ENCODE measurements around the gene PCYOX1L. TPM values are rescaled to one million over a fixed set of nuclear protein-coding genes. Genes with fewer than 3 reads are reported as not detected.
A peak's percentile ranks its signal among the peaks of the same experiment; 100 is the strongest.

The PCYOX1L gene
- total and polyA plus RNA-seq, 2 experiments from 2014 or later: 10.4 to 10.7 TPM

DNA sequence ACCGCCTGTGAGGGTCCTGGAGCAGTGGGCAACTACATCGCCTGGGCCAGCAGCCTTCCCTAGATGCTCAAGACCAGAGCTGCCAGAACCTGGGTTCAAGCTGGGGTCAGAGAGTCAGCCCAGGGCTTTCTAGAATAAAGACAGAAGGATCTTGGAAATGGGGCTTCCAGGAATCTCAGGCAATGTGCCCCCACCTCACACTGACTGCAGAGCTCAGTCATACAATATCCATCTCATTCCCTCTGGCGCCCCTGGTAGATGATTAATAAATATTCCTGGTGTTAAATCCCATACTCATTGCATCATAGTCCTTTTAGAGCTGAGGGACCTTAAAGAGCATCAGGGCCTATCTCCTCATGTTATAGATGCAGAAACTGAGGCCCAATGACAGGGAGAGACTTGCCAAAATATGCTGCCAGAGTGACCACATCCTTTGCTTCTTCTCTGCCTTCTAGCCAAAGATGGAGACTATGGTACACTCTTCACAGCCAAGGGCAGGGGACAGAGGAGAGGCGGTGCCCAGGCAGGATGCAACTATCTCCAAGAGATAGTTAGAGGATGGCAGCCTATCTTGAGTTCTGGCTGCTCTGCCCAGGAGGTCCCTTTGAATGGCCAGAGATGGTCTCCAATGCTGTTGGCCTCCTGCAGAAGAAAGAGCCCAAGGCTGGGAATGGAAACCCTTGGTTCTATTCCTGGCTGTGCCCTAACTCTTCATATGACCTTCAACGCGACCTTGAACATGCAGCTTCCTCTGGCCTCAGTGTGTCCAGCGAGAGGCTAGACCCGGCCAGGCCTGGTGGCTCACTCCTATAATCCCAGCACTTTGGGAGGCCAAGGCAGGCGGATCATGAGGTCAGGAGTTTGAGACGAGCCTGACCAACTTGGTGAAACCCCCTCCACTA, 57.5 kb downstream of the PCYOX1L start:
- H3K36me3 ChIP-seq (ENCODE audit: low read depth): peaks cover 4% of the 10 kb centered on the region; the same call in 1 of the 2 replicates
- H3K4me3 ChIP-seq: no peak overlapping the region
- in situ Hi-C loops (cut with MboI): no loop called here
- H4K20me1 ChIP-seq (ENCODE audit: insufficient read depth): no peaks in the 10 kb centered on the region
- H3K4me1 ChIP-seq (ENCODE audit: insufficient read depth): peaks cover 50% of the 10 kb centered on the region
- DNase-seq: peak; percentile 61
- peaks cover 100% of the 10 kb centered on the region for H3K79me2 ChIP-seq (ENCODE audit: insufficient read depth)
- TF ChIP-seq EZH2 (IDR thresholded peaks at IDR 0.05; ENCODE audit: insufficient read depth, poor library complexity, severe bottlenecking): no peak
- no peak for TF ChIP-seq EZH2phosphoT487 (IDR thresholded peaks at IDR 0.05; ENCODE audit: insufficient read depth, low read depth)
- peak overlapping the region; percentile 24 for H3K4me2 ChIP-seq (ENCODE audit: unreplicated experiment)
- peak overlapping the region; percentile 81 for H3K27ac ChIP-seq
- peak overlapping the region; percentile 57 for H3K9ac ChIP-seq
- H3K27me3 ChIP-seq (replicated peaks; ENCODE audit: insufficient read depth): no peaks in the 10 kb centered on the region
- no peak overlapping the region for H2AFZ ChIP-seq
- WGBS, 2 experiments (ENCODE audit: low coverage in 1 of 2, low lambda C conversion rate in 2 of 2, missing lambda C conversion rate in 2 of 2): 87 to 91% methylated on average over 9 to 10 of the region's 10 CpGs
- H3K9me3 ChIP-seq (ENCODE audit: low read depth): no peaks in the 10 kb centered on the region
- no peaks in the 10 kb centered on the region for H3K9me2 ChIP-seq (ENCODE audit: insufficient read depth)
- H3F3A ChIP-seq (ENCODE audit: insufficient read depth): peaks cover 57% of the 10 kb centered on the region

- Histone ChIP-seq H3K4me3 (no peak overlapping the region), H2AFZ (no peak overlapping the region), H3F3A (ENCODE audit: insufficient read depth) (peaks cover 67% of the 10 kb centered on the region), H4K20me1 (ENCODE audit: insufficient read depth) (no peaks in the 10 kb centered on the region), H3K9me3 (ENCODE audit: low read depth) (no peaks in the 10 kb centered on the region), H3K4me2 (ENCODE audit: unreplicated experiment) (no peak overlapping the region), H3K9ac (no peak overlapping the region; the same call in 1 of the 2 replicates), H3K79me2 (ENCODE audit: insufficient read depth) (peaks cover 94% of the 10 kb centered on the region), H3K27ac (peak overlapping the region; percentile 16; the same call in 1 of the 2 replicates), H3K4me1 (ENCODE audit: insufficient read depth) (peaks cover 47% of the 10 kb centered on the region), H3K9me2 (ENCODE audit: insufficient read depth) (no peaks in the 10 kb centered on the region), H3K36me3 (ENCODE audit: low read depth) (peaks cover 8% of the 10 kb centered on the region; the same call in 1 of the 2 replicates), H3K27me3 (replicated peaks; ENCODE audit: insufficient read depth) (no peaks in the 10 kb centered on the region)
- in situ Hi-C loops (cut with MboI): no loop called here
- TF ChIP-seq EZH2phosphoT487 (IDR thresholded peaks at IDR 0.05; ENCODE audit: insufficient read depth, low read depth) (no peak), EZH2 (IDR thresholded peaks at IDR 0.05; ENCODE audit: insufficient read depth, poor library complexity, severe bottlenecking) (no peak)
- WGBS, 2 experiments (ENCODE audit: low coverage in 1 of 2, low lambda C conversion rate in 2 of 2, missing lambda C conversion rate in 2 of 2): 45 to 51% methylated on average over 8 of the region's 8 CpGs
- no peak for DNase-seq
Observed at GRCh38 chr5:149416987-149417710, 59.3 kb downstream of the PCYOX1L start.

GRCh38 chr5:149417711-149418368, 60.0 kb downstream of the PCYOX1L start:
- H3K79me2 ChIP-seq (ENCODE audit: insufficient read depth): peaks cover 91% of the 10 kb centered on the region
- peaks cover 12% of the 10 kb centered on the region; the same call in 1 of the 2 replicates for H3K36me3 ChIP-seq (ENCODE audit: low read depth)
- no peak overlapping the region for H3K4me2 ChIP-seq (ENCODE audit: unreplicated experiment)
- no peak overlapping the region for H2AFZ ChIP-seq
- no peaks in the 10 kb centered on the region for H3K9me3 ChIP-seq (ENCODE audit: low read depth)
- H3K4me3 ChIP-seq: no peak overlapping the region
- H3K9me2 ChIP-seq (ENCODE audit: insufficient read depth): no peaks in the 10 kb centered on the region
- H3K27ac ChIP-seq: 0 out of 2 replicates have a peak overlapping the region, but pooled peaks have one; percentile 16
- no peak for TF ChIP-seq EZH2phosphoT487 (IDR thresholded peaks at IDR 0.05; ENCODE audit: insufficient read depth, low read depth)
- H3K27me3 ChIP-seq (replicated peaks; ENCODE audit: insufficient read depth): no peaks in the 10 kb centered on the region
- peaks cover 45% of the 10 kb centered on the region for H3K4me1 ChIP-seq (ENCODE audit: insufficient read depth)
- no peak for DNase-seq
- in situ Hi-C loops (cut with MboI): no loop called here
- no peak overlapping the region; the same call in 1 of the 2 replicates for H3K9ac ChIP-seq
- H4K20me1 ChIP-seq (ENCODE audit: insufficient read depth): no peaks in the 10 kb centered on the region
- peaks cover 66% of the 10 kb centered on the region for H3F3A ChIP-seq (ENCODE audit: insufficient read depth)
- WGBS, 2 experiments (ENCODE audit: low coverage in 1 of 2, low lambda C conversion rate in 2 of 2, missing lambda C conversion rate in 2 of 2): 75 to 82% methylated on average over 9 of the region's 9 CpGs

DNA sequence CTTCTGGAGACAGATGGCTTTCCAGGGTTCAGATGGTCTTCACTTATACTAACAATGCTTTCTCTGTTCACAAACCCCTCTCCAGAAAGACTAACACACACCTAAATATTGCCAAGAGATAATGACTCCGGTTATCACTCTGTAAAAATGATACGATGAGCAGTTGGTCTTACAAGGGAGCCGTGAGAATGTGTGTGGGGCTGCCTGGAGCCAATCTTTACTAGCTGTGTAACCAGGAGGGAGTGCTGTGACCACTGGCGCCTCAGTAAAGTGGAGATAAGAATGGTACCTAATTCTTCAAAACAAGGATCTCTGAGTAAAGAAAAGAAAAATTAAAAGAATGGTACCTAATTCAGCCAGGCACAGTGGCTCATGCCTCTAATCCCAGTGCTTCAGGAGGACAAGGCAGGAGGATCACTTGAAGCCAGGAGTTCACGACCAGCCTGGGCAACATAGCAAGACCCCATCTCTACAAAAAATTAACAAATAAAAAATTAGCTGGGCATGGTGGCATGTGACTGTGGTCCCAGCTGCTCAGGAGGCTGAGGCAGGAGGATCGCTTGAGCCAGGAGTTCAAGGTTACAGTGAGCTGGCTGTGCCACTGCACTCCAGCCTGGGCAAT, 61.2 kb downstream of the PCYOX1L start:
- Histone ChIP-seq H3F3A (ENCODE audit: insufficient read depth) (peaks cover 59% of the 10 kb centered on the region), H3K27ac (no peak overlapping the region), H3K9me2 (ENCODE audit: insufficient read depth) (no peaks in the 10 kb centered on the region), H3K79me2 (ENCODE audit: insufficient read depth) (peaks cover 83% of the 10 kb centered on the region), H3K27me3 (replicated peaks; ENCODE audit: insufficient read depth) (no peaks in the 10 kb centered on the region), H3K36me3 (ENCODE audit: low read depth) (peaks cover 23% of the 10 kb centered on the region; the same call in 1 of the 2 replicates), H4K20me1 (ENCODE audit: insufficient read depth) (no peaks in the 10 kb centered on the region), H3K4me1 (ENCODE audit: insufficient read depth) (peaks cover 40% of the 10 kb centered on the region), H3K9ac (no peak overlapping the region), H2AFZ (no peak overlapping the region), H3K4me2 (ENCODE audit: unreplicated experiment) (no peak overlapping the region), H3K9me3 (ENCODE audit: low read depth) (no peaks in the 10 kb centered on the region), H3K4me3 (no peak overlapping the region)
- 78% methylated on average over 6 of the region's 6 CpGs for WGBS, 2 experiments (ENCODE audit: low coverage in 1 of 2, low lambda C conversion rate in 2 of 2, missing lambda C conversion rate in 2 of 2)
- no peak for TF ChIP-seq EZH2 (IDR thresholded peaks at IDR 0.05; ENCODE audit: insufficient read depth, poor library complexity, severe bottlenecking)
- no peak for TF ChIP-seq EZH2phosphoT487 (IDR thresholded peaks at IDR 0.05; ENCODE audit: insufficient read depth, low read depth)
- in situ Hi-C loops (cut with MboI): no loop called here
- DNase-seq: no peak

Other genes starting within 250 kb of the PCYOX1L start
- gene ABLIM3, start 216.6 kb upstream of the PCYOX1L start, total RNA-seq (2014; rRNA removed; shearing (Covaris generic)): 5.6 and 7.9 TPM in 2 replicates
- 11.4 and 11.7 TPM in 2 replicates for gene ABLIM3, start 216.6 kb upstream of the PCYOX1L start, polyA plus RNA-seq (2016; fragmentation: Nextera tagmentation; extraction: Ambion mirVana)
- 0.38 and 0.76 TPM in 2 replicates for gene AFAP1L1, start 86.2 kb upstream of the PCYOX1L start, total RNA-seq (2014; rRNA removed; shearing (Covaris generic))
- gene AFAP1L1, start 86.2 kb upstream of the PCYOX1L start, polyA plus RNA-seq (2016; fragmentation: Nextera tagmentation; extraction: Ambion mirVana): 0.90 and 1.3 TPM in 2 replicates
- gene GRPEL2, start 12.5 kb upstream of the PCYOX1L start, total RNA-seq (2014; rRNA removed; shearing (Covaris generic)): 26.3 and 27.0 TPM in 2 replicates
- gene GRPEL2, start 12.5 kb upstream of the PCYOX1L start, polyA plus RNA-seq (2016; fragmentation: Nextera tagmentation; extraction: Ambion mirVana): 17.0 and 19.5 TPM in 2 replicates
- gene IL17B, start 21.2 kb downstream of the PCYOX1L start, total RNA-seq (2014; rRNA removed; shearing (Covaris generic)): not detected in 2 replicates
- gene IL17B, start 21.2 kb downstream of the PCYOX1L start, polyA plus RNA-seq (2016; fragmentation: Nextera tagmentation; extraction: Ambion mirVana): 0.29 and 0.43 TPM in 2 replicates
- 415 and 428 TPM in 2 replicates for gene CSNK1A1, start 193.4 kb downstream of the PCYOX1L start, total RNA-seq (2014; rRNA removed; shearing (Covaris generic))
- gene CSNK1A1, start 193.4 kb downstream of the PCYOX1L start, polyA plus RNA-seq (2016; fragmentation: Nextera tagmentation; extraction: Ambion mirVana): 225 and 228 TPM in 2 replicates
- 0.76 and 0.97 TPM in 2 replicates for gene ARHGEF37, start 223.5 kb downstream of the PCYOX1L start, total RNA-seq (2014; rRNA removed; shearing (Covaris generic))
- gene ARHGEF37, start 223.5 kb downstream of the PCYOX1L start, polyA plus RNA-seq (2016; fragmentation: Nextera tagmentation; extraction: Ambion mirVana): 0.42 and 0.51 TPM in 2 replicates

Measured in GM23248 (cell line).